GM06990 (cell line): ENCODE measurements around the gene SPATA19.

Experiments used
- DNase-seq: peaks from one replicate; pipeline ENCODE4 v3.0.0-alpha.2; 2011; ENCODE audit not compliant: insufficient read length; ENCODE audit errors: extremely low read depth
- H3K27me3 ChIP-seq: replicated peaks from 2 replicates; pipeline ENCODE4 v1.6.0; 2011; ENCODE audit warnings: low read length; ENCODE audit not compliant: control insufficient read depth, insufficient read depth
- H3K36me3 ChIP-seq: 2 replicates; pipeline ENCODE4 v1.5.1; 2011; ENCODE audit warnings: low read length; ENCODE audit not compliant: control insufficient read depth, insufficient read depth
- H3K4me3 ChIP-seq: replicated peaks from 2 replicates; pipeline ENCODE4 v1.5.1; 2011; ENCODE audit warnings: low read depth, mild to moderate bottlenecking, control low read depth, low read length
- CTCF ChIP-seq: IDR thresholded peaks from 2 replicates; pipeline ENCODE4 v1.5.1; 2011; ENCODE audit warnings: low read length, control low read depth, mild to moderate bottlenecking, inconsistent platforms; ENCODE audit not compliant: insufficient read depth, poor library complexity, severe bottlenecking

SPATA19 gene

GRCh38 chr11:133889893-133890292 lies 44.6 kb upstream of the SPATA19 start:
- H3K36me3 ChIP-seq: no peaks in the 10 kb centered on the region
- no peak overlapping the region for H3K4me3 ChIP-seq
- H3K27me3 ChIP-seq: no peaks in the 10 kb centered on the region
- no peak for DNase-seq
- no peak for TF ChIP-seq CTCF

DNA sequence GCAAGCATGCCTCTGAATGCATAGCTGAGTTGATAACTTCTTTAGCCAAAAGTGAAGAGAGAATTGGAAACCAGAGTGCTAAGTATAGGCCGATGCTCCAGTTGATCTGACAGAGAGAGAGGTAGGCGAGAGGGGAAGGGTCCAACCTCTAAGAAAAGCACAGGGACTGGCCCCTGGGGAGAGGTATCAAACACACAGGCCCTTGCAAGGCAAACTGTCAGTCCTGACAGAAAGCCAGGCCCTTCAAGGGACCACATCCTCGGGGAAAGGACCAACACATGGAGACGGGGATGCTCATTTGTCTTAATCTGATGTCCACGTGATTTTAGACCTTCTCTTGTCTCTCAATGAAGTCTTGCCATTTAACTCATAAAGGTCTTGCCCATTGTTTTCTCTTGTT lies 43.9 kb upstream of the SPATA19 start:
- DNase-seq: no peak
- Histone ChIP-seq H3K4me3 (no peak overlapping the region), H3K36me3 (no peaks in the 10 kb centered on the region), H3K27me3 (no peaks in the 10 kb centered on the region)
- no peak for TF ChIP-seq CTCF

DNA sequence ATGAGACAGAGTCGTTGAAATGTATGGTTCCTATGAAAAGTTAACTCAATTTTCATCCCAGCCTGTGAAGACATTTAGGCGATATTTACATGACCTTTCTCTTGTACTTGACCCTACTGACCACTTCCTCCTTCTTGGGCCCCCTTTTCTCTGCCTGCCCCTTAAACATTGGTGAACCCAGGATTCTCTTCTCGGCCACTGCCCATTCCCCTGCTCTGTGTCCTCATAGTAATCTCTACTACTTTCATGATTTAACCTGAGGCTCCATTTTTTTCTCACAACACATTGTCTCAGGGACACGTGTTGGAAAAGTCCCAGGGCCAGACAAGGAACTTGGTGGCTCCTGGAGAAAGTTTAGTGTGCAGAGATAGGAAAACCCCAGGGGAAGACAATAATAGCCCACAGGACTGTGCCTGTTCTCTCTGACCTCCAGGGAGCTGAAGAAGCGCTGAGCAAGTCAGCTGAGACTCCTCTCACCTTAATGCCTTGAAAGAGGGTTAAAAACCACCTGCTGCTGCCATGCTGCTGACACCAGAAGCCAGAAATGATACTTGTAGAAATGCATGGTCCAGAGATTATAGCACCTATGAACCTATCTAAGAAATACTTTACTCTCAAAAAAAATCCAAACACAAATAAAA lies 42.5 kb upstream of the SPATA19 start:
- Histone ChIP-seq H3K27me3 (no peaks in the 10 kb centered on the region), H3K4me3 (no peak overlapping the region), H3K36me3 (no peaks in the 10 kb centered on the region)
- TF ChIP-seq CTCF: no peak
- no peak for DNase-seq

- no peaks in the 10 kb centered on the region for H3K36me3 ChIP-seq
- no peak for DNase-seq
- TF ChIP-seq CTCF: no peak
- no peak overlapping the region for H3K4me3 ChIP-seq
- H3K27me3 ChIP-seq: no peaks in the 10 kb centered on the region
These were observed 40.7 kb upstream of the SPATA19 start for GRCh38 chr11:133886029-133886428.

DNA sequence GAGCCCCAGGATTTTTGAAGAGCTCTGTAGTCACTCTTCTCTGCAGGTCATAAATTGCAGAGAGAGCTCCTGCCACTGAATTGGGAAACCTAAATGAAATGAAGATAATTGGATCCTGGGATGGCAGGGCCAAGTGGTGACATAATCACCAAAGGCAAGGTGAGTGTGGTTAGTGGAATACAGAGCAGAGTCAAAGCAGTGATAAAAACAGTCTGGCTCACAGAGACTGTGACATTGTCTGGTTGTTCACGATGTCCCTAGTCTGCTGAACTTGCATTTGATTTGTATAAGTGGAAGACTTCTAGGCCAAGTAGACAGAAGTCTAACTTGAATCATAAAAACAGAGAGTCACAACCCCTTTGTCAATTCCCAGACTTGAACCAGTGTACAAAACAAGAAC lies 26.8 kb upstream of the SPATA19 start:
- no peaks in the 10 kb centered on the region for H3K36me3 ChIP-seq
- H3K4me3 ChIP-seq: no peak overlapping the region
- DNase-seq: no peak
- TF ChIP-seq CTCF: no peak
- H3K27me3 ChIP-seq: no peaks in the 10 kb centered on the region

- Histone ChIP-seq H3K36me3 (no peaks in the 10 kb centered on the region), H3K27me3 (no peaks in the 10 kb centered on the region), H3K4me3 (no peak overlapping the region)
- TF ChIP-seq CTCF: no peak
- no peak for DNase-seq
These were observed 22.1 kb upstream of the SPATA19 start for GRCh38 chr11:133867456-133867855.
